Parathyroid adenoma (tissue), 2 donors: ENCODE measurements around the gene METTL26.
A peak's percentile ranks its signal among the peaks of the same experiment; 100 is the strongest.

Experiments used
- H2AFZ ChIP-seq: fragments of 300-600 bp; sonication (generic); one replicate; pipeline ENCODE4 v1.7.0; 2017; ENCODE audit warnings: antibody characterized with exemption, mild to moderate bottlenecking
- H3K27ac ChIP-seq: fragments of 300-600 bp; sonication (generic); one replicate; pipeline ENCODE4 v1.7.0; 2017
- H3K27me3 ChIP-seq: fragments of 300-600 bp; sonication (generic); one replicate; pipeline ENCODE4 v1.7.0; 2017; ENCODE audit warnings: low read length; ENCODE audit not compliant: control insufficient read depth, insufficient read depth
- H3K36me3 ChIP-seq: fragments of 300-600 bp; sonication (generic); one replicate; pipeline ENCODE4 v1.7.0; 2017; ENCODE audit warnings: low read length; ENCODE audit not compliant: control insufficient read depth, insufficient read depth
- H3K4me1 ChIP-seq: fragments of 300-600 bp; sonication (generic); one replicate; pipeline ENCODE4 v1.7.0; 2017; ENCODE audit warnings: control low read depth
- H3K4me2 ChIP-seq: fragments of 300-600 bp; sonication (generic); one replicate; pipeline ENCODE4 v1.7.0; 2017; ENCODE audit warnings: low read length
- H3K4me3 ChIP-seq: fragments of 300-600 bp; sonication (generic); one replicate; pipeline ENCODE4 v1.7.0; 2017; ENCODE audit warnings: low read depth, low read length
- H3K79me2 ChIP-seq: fragments of 300-600 bp; sonication (generic); one replicate; pipeline ENCODE4 v1.7.0; 2017; ENCODE audit warnings: control low read depth
- H3K9ac ChIP-seq: fragments of 300-600 bp; sonication (generic); one replicate; pipeline ENCODE4 v1.7.0; 2017; ENCODE audit warnings: mild to moderate bottlenecking
- H3K9me3 ChIP-seq: fragments of 300-600 bp; sonication (generic); one replicate; pipeline ENCODE4 v1.7.0; 2017; ENCODE audit warnings: low read length; ENCODE audit not compliant: control insufficient read depth
- CTCF ChIP-seq: fragments of 300-600 bp; sonication (generic); IDR thresholded peaks from one replicate; pipeline ENCODE4 v1.7.0; 2017; ENCODE audit warnings: antibody characterized with exemption, mild to moderate bottlenecking
- donor health status: primary hyperparathyroidism.

Gene METTL26

GRCh38 chr16:682493-683395 lies 46.6 kb upstream of the METTL26 start:
- Histone ChIP-seq H3K9me3 (no peaks in the 10 kb centered on the region), H3K27ac (no peak overlapping the region), H3K9ac (no peak overlapping the region), H2AFZ (no peak overlapping the region), H3K4me3 (no peak overlapping the region), H3K27me3 (no peaks in the 10 kb centered on the region), H3K36me3 (no peaks in the 10 kb centered on the region), H3K4me1 (peaks cover 9% of the 10 kb centered on the region), H3K4me2 (peak overlapping the region; percentile 76), H3K79me2 (peaks cover 8% of the 10 kb centered on the region)
- TF ChIP-seq CTCF, result no peak

GRCh38 chr16:681746-682427 lies 45.8 kb upstream of the METTL26 start:
- Histone ChIP-seq H3K4me1 (peaks cover 9% of the 10 kb centered on the region), H3K36me3 (no peaks in the 10 kb centered on the region), H3K27ac (peak overlapping the region; percentile 79)

GRCh38 chr16:680967-681745 lies 45.1 kb upstream of the METTL26 start:
- peak overlapping the region; percentile 73 for H3K9ac ChIP-seq
- H2AFZ ChIP-seq, result no peak overlapping the region
- peaks cover 8% of the 10 kb centered on the region for H3K79me2 ChIP-seq
- no peaks in the 10 kb centered on the region for H3K27me3 ChIP-seq
- peak overlapping the region; percentile 79 for H3K27ac ChIP-seq
- peak; percentile 21 for TF ChIP-seq CTCF
- H3K36me3 ChIP-seq, result no peaks in the 10 kb centered on the region
- no peaks in the 10 kb centered on the region for H3K9me3 ChIP-seq
- H3K4me2 ChIP-seq, result peak overlapping the region; percentile 79
- H3K4me1 ChIP-seq, result peaks cover 9% of the 10 kb centered on the region
- peak overlapping the region; percentile 77 for H3K4me3 ChIP-seq

More at GRCh38 chr16:681746-682427, 45.8 kb upstream of the METTL26 start:
- no peak for TF ChIP-seq CTCF
- Histone ChIP-seq H3K4me3 (peak overlapping the region; percentile 77), H3K9me3 (no peaks in the 10 kb centered on the region), H3K4me2 (peak overlapping the region; percentile 11), H3K79me2 (peaks cover 8% of the 10 kb centered on the region), H2AFZ (no peak overlapping the region), H3K9ac (no peak overlapping the region), H3K27me3 (no peaks in the 10 kb centered on the region)

GRCh38 chr16:680625-680945 lies 44.5 kb upstream of the METTL26 start:
- H2AFZ ChIP-seq, result no peak overlapping the region
- no peaks in the 10 kb centered on the region for H3K27me3 ChIP-seq
- H3K9ac ChIP-seq, result peak overlapping the region; percentile 73
- peak overlapping the region; percentile 77 for H3K4me3 ChIP-seq
- peak overlapping the region; percentile 79 for H3K4me2 ChIP-seq
- peaks cover 8% of the 10 kb centered on the region for H3K79me2 ChIP-seq
- peaks cover 9% of the 10 kb centered on the region for H3K4me1 ChIP-seq
- peak overlapping the region; percentile 79 for H3K27ac ChIP-seq
- no peaks in the 10 kb centered on the region for H3K9me3 ChIP-seq
- TF ChIP-seq CTCF, result no peak
- no peaks in the 10 kb centered on the region for H3K36me3 ChIP-seq
